Stimulated activated CD8-positive, alpha-beta memory T cell treated with anti-CD3 and anti-CD28 coated beads, Interleukin-7, amount 100 ng/mL, for 1 hour (primary cell): Measurements from ENCODE around the gene UXS1.
A peak's percentile ranks its signal among the peaks of the same experiment; 100 is the strongest.
"Not testable (repeated sequence)": the region's sequence is repeated elsewhere in the genome, so short reads cannot be mapped to it uniquely, and the experiment has no call there.

Experiments used
- DNase-seq, 2 donors: peaks; one replicate each; pipeline ENCODE4 v3.0.0-alpha.2; 2020; ENCODE audit warnings: low read depth in 2 of 2

Gene UXS1

GRCh38 chr2:106160786-106161261 is 33.3 kb downstream of the UXS1 start:
- no peak for DNase-seq

DNA sequence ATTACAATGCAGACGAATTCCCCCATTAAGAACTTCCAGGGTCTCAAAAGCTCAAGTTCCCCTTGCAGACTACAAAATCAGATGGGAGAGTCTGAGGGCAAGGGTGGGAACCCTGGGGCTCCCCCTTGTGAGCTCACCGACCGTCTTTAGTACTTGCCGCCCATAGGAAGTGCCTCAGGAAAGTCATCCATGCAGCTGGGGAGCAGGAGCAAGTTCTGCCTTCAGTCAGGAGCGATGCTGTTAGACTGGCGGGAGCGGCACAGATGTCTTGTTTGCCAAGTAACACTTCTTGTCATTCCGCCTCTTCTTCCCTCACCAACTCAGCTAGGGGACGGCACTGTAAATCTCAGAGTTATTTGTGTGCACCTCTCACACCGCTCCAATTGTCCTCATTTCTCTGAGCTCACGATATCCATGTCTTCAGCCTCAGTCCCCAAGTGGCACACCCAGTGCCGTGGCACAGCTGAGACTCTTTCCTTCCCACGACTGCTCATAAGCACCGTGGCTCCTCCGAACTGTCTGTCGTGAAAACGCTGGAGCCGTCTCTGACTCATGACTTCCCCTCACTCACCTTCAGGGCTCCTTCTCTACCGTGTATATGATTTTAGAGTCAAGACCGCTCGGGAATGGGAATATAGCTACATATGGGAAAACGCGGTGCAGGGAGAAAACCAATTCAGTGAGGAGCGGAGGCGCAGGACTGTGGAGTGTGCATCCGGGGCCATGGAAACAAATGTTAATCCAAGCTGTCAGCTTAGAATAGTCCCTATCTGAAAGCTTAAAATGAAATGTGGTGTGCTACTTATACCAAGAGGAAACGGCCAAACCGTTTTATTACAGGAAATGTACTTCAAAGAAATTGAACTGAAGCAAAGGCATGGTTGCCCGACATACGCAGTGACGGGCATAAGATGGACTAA is 34.0 kb downstream of the UXS1 start:
- DNase-seq: peak; percentile 42 to 44

GRCh38 chr2:106158871-106159270 is 35.2 kb downstream of the UXS1 start:
- DNase-seq: no peak

DNA sequence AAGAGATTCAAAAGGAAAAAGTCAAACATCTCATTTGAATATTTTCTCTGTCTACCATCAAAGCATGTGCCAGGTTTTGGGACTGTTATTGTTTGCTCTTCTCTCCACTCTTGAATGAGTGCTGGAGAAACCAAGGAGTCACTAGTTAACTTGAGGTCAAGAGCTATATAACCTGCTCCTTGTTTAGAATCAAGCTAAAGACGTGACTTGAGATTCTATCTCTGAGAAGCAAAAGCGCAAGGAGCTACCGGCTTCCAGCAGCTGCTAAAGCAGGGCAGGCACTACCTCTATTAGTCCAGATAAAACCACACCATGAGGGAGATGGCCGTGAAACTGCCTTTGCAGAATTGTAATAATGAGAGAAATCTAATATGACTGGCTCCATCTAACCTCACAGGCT is 36.0 kb downstream of the UXS1 start:
- DNase-seq: no peak

GRCh38 chr2:106157416-106157815 is 36.7 kb downstream of the UXS1 start:
- no peak for DNase-seq

DNA sequence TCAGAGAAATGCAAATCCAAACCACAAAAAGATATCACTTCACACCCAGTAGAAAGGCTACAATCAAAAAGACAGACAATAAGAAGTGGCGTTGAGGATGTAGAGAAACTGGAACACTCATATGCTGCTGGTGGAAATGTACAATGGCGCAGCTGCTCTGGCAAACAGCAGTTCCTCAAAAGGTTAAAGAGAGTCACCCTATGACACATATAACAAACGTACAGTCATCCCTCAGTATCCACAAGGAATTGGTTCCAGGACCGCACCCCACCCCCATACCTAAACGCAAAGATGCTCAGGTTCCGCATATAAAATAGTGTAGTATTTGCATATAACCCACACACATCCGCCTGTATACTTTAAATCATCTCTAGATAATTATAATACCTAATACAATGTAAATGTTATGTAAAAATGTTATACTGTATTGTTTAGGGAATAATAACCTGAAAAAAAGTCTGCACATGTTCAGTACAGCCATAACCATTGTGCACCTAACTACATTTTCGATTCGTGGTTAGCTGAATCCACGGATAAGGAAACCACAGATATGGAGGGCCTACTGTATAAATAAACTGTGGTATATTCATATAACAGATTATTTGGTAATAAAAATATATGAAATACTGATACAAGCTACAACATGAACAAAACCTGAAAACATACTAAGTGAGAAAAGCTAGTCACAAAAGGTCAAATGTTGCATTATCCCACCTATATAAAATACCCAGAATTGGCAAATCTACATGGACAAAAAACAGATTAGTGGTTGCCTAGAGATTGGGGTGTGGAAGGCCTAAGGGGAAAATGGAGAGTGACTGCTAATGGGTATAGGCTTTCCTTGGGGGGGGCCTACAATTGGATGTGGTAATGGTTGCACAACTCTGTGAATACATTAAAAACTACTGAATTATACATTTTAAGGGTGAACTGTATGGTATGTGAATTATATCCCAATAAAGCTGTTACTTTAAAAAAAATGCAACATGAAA is 37.5 kb downstream of the UXS1 start:
- DNase-seq: no peak

- DNase-seq: no peak
Measured at GRCh38 chr2:106153781-106154180, 40.3 kb downstream of the UXS1 start.

DNA sequence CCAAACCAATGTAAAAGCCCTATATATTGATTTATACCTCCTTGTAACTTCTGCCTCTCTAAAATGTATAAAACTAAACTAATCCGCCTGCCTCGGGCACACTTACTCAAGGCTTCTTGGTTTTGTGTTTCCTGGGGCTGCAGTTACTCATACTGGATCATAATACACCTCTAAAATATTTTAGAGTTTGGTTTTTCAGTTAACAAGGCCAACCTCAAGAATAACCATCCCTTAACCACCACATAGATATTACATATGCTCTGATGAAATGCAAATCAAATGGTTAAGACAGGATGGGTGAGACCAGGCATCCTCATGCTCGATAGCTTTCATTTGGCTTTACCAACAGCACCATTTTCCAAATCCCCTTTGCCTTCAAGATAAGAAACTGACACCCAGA is 46.4 kb downstream of the UXS1 start:
- no peak for DNase-seq

DNA sequence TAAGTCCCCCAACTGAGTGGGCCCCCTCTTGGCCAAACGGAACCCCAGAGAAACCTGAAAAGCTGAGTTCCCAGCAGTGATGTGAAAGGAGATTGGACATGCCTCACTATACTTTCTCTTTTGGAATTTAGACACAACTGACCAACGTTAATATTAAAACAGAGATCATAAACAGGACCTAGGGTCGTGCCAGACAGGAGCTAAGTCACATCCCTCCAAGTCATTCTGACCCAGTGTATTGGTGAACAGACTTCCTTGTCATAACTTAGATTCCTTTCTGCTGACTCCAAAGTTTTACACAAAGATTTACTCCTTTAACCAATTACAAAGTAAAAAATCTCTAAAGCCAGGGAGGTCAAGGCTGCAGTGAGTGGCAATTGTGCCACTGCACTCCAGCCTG is 46.9 kb downstream of the UXS1 start:
- DNase-seq: no peak

DNA sequence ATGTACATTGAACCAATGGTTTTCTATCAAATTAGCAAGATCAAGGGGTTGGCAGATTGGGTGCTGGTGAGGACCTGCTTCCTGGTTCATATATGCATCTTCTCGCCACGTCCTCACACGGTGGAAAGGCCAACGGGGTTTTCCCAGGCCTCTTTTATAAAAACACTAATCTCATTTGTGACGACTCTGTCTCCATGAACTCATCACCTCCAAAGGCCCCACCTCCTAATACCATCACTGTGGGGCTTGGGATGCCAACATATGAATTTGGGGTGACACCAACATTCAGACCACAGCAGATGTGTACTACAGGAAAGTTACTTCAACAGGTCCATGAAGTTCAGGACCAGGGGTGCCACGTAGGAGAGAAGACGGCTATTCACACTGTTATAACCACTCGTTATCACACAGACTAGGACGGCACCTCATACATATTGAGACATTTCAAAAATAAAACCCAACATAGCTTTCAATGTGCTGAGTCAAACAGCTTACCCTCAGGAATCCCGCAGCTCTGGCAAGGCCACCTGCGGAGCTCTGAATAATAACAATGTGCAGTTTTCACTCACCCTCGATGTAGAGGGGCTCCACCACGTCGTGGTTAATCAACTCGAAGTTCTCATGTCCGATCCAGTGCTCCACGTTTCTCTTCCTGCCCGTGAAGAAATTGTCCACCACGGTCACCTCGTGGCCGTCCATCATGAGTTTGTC is 49.3 kb downstream of the UXS1 start:
- DNase-seq: no peak

GRCh38 chr2:106143495-106144215 is 50.4 kb downstream of the UXS1 start:
- DNase-seq: no peak

DNA sequence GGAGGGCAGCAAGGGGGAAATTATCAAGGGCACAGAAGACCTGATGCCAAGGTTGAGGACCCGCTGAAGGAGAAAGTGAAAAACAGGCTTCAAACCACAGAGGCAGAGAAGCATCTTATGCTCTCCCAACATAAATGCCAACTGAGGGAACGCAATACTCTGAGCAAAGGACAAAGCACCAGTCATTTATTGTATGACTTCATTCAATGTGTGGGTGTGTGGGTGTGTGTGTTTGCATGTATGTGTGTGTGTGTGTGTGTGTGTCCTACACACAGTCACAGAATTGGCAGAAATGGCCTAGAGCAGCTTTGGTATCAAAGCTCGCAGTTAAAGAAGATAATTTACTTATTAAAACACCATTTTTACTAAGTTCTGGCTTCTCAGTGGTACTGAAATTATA is 51.4 kb downstream of the UXS1 start:
- no peak for DNase-seq

DNA sequence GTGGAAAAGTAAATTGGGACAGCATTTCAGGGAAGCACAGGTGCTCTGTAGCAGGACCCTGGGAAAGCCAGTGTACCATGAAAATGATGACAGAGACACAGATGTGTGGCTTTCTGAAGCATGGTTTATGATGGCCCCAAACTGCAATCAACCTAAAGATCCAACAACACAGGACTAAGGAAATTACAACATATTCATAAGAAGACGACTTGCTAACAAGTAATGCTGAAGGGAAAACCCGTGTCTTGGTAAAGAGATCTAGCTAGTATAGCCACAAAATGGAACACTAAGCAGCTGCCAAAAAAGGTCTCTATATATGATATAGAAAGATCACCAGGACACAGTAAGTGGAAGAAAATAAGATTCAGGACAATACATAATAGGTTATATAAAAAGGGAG is 53.2 kb downstream of the UXS1 start:
- DNase-seq: no peak

GRCh38 chr2:106140113-106140512 is 54.0 kb downstream of the UXS1 start:
- no peak for DNase-seq

GRCh38 chr2:106139238-106139935 is 54.7 kb downstream of the UXS1 start:
- DNase-seq: no peak

DNA sequence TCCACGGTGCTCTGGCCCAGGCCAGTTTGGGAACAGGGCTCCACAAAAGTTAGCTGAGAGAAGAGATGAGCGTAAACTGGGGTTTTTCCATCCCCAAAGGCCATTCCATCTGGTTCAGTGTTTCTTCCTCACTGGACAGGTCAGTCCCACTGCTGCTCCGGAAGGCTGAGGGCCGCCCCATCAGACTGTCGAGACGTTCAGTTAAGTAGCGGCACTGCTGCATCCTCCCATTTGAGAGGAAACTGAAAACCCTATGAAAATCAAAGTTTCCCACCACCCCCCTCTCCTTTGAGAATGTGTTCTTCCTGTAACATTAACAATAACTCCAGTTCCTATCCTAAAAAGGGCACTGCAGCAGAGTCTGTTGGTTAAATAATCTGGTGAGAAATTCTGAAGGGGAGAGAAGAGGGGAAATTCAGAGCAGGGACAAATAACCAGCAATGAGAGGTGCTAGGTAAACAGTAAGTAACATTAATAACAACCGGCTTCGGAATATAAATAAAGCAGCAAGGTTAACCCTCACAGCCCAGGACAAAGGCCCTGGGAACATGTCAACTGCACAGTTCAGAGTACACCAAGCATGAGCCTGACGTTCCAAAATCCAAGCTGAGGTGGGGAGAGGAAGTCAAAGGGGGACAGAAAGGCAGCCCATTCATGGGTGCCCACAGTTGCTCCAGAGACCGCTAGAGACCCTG is 55.4 kb downstream of the UXS1 start:
- no peak for DNase-seq

GRCh38 chr2:106137731-106138521 is 56.2 kb downstream of the UXS1 start:
- no peak for DNase-seq

- DNase-seq: not testable (repeated sequence)
Measured at GRCh38 chr2:106131192-106131591, 62.9 kb downstream of the UXS1 start.
